GM12878 (cell line): ENCODE data around the gene PELO. TPM values are rescaled to one million over a fixed set of nuclear protein-coding genes. Genes with fewer than 3 reads are reported as not detected.

Source experiments
- ATAC-seq: fragments of 200-7000 bp; cut with Tn5 transposase; 3 replicates; pipeline ENCODE4 v1.9.1; 2020; ENCODE audit warnings: mild to moderate bottlenecking, moderate library complexity
- BruUV-seq: library from RNA; stranded (reverse); fragments of 400-500 nt; replicated peaks from 2 replicates; lab custom pipeline; 2021; lab: Mats Ljungman, UMichigan
- CTCF ChIA-PET: fragments of 300-600 bp; sonication (Branson Sonifier 250); formaldehyde crosslinking; extraction: SDS; loops from one replicate; lab custom pipeline; 2021; ENCODE audit warnings: inconsistent platforms; lab: Yijun Ruan, JAX
- POLR2A ChIA-PET: fragments of 350-600 bp; formaldehyde crosslinking; extraction: SDS; loops from one replicate; lab custom pipeline; 2021; ENCODE audit warnings: inconsistent platforms; lab: Charles Lee
- RAD21 ChIA-PET: fragments of 300-600 bp; sonication (Branson Sonifier 250); formaldehyde crosslinking; loops from one replicate; lab custom pipeline; 2023; ENCODE audit warnings: antibody characterized with exemption; ENCODE audit not compliant: unreplicated experiment; lab: Charles Lee
- SMC1A ChIA-PET: fragments of 300-600 bp; sonication (Branson Sonifier 250); formaldehyde crosslinking; loops from one replicate; lab custom pipeline; 2023; ENCODE audit not compliant: unreplicated experiment, uncharacterized antibody; lab: Charles Lee
- DNase-seq: peaks from one replicate; pipeline ENCODE4 v3.0.0-alpha.2; 2011; ENCODE audit warnings: low read depth, low spot score
- FAIRE-seq: peaks from 3 replicates; lab custom pipeline; 2011; peaks lifted over from hg19 to GRCh38; lab: Jason Lieb, UNC
- H2AFZ ChIP-seq: 2 replicates; pipeline ENCODE4 v1.6.0; 2011; ENCODE audit warnings: low read depth, low read length, control low read depth; ENCODE audit not compliant: control insufficient read depth
- H3K27ac ChIP-seq: 2 replicates; pipeline ENCODE4 v1.5.1; 2011; ENCODE audit warnings: control low read depth; ENCODE audit not compliant: control insufficient read depth, insufficient read depth
- H3K27me3 ChIP-seq, 2 experiments: replicated peaks in 1 of 2; 2 replicates each; pipeline versions ENCODE4 v1.6.0 to v1.6.1; 2011; ENCODE audit warnings: low read length in 1 of 2; ENCODE audit not compliant: control insufficient read depth in 2 of 2, insufficient read depth in 2 of 2
- H3K36me3 ChIP-seq, 2 experiments: 2 replicates each; pipeline ENCODE4 v1.5.1; 2011; ENCODE audit warnings: low read length in 1 of 2; ENCODE audit not compliant: control insufficient read depth in 2 of 2, insufficient read depth in 2 of 2
- H3K4me1 ChIP-seq: 2 replicates; pipeline ENCODE4 v1.6.1; 2011; ENCODE audit warnings: mild to moderate bottlenecking, low read length, moderate library complexity, mixed read lengths; ENCODE audit not compliant: control insufficient read depth, insufficient read depth
- H3K4me2 ChIP-seq: 2 replicates; pipeline ENCODE4 v1.6.0; 2011; ENCODE audit warnings: control low read depth; ENCODE audit not compliant: control insufficient read depth, insufficient read depth
- H3K4me3 ChIP-seq: fragments of 200-600 bp; sonication (generic); 2 replicates; pipeline ENCODE4 v1.5.1; 2016
- H3K79me2 ChIP-seq: 2 replicates; pipeline ENCODE4 v1.6.0; 2011; ENCODE audit warnings: low read length; ENCODE audit not compliant: control insufficient read depth, insufficient read depth
- H3K9ac ChIP-seq: 2 replicates; pipeline ENCODE4 v1.8.0; 2011; ENCODE audit warnings: low read length, control low read depth, mixed read lengths; ENCODE audit not compliant: control insufficient read depth, insufficient read depth
- H3K9me3 ChIP-seq: replicated peaks from 3 replicates; pipeline ENCODE4 v1.5.1; 2011; ENCODE audit warnings: mild to moderate bottlenecking, low read length; ENCODE audit not compliant: control insufficient read depth, insufficient read depth
- H4K20me1 ChIP-seq: 2 replicates; pipeline ENCODE4 v1.6.0; 2011; ENCODE audit not compliant: control insufficient read depth, insufficient read depth
- MLLT1 ChIP-seq: fragments of 450-650 bp; IDR thresholded peaks from 2 replicates; pipeline ENCODE4 v1.6.1; 2016; ENCODE audit warnings: mild to moderate bottlenecking
- NR2C1 ChIP-seq: fragments of 450-650 bp; IDR thresholded peaks from 2 replicates; pipeline ENCODE4 v1.6.1; 2017; ENCODE audit warnings: antibody characterized with exemption, mild to moderate bottlenecking, moderate library complexity
- SIN3A ChIP-seq: IDR thresholded peaks from 2 replicates; pipeline ENCODE4 v1.6.1; 2012; ENCODE audit warnings: low read depth, low read length, improper control_type of control experiment
- ZBTB4 ChIP-seq: fragments of 450-650 bp; formaldehyde crosslinking; IDR thresholded peaks from 2 replicates; pipeline ENCODE4 v1.4.0; 2022; ENCODE audit warnings: mild to moderate bottlenecking, moderate library complexity
- WGBS: methylation state at CpG from one replicate; pipeline ENCODE4 v1.1.6; 2016; ENCODE audit warnings: low lambda C conversion rate; ENCODE audit not compliant: insufficient replicate concordance, insufficient coverage; ENCODE audit errors: missing lambda C conversion rate; 5-methylcytosine and 5-hydroxymethylcytosine counted together
- in situ Hi-C: fragments of 300-500 bp; cut with MboI; formaldehyde crosslinking; loops from 9 replicates; pipeline ENCODE4 v1.14.3; 2018; ENCODE audit warnings: mixed read lengths
- intact Hi-C: fragments of 100-400 bp; cut with micrococcal nuclease; formaldehyde crosslinking; loops from one replicate; pipeline ENCODE4 v1.14.2; 2022; ENCODE audit not compliant: unreplicated experiment
- polyA plus RNA-seq, 11 experiments: library from polyadenylated mRNA; depleted of rRNA in 4 of 11; unstranded in 6 of 11; stranded (reverse) in 5 of 11; fragments of >200 nt; fragmentation: Nextera tagmentation in 4 of 11; fragmentation: Illumina TruSeq in 1 of 11; extraction: Ambion mirVana in 4 of 11; extraction: Trizol in 1 of 11; gene quantifications; 1 replicate in 1 of 11; 2 replicates in 10 of 11; pipeline versions ENCODE4 v1.2.1 to v1.2.3, GENCODE V29; 2011 to 2016; ENCODE audit warnings: inconsistent platforms in 2 of 11, missing spikeins in 2 of 11, low read depth in 1 of 11
- total RNA-seq, 4 experiments: library from RNA; depleted of rRNA in 3 of 4; stranded (reverse); fragments of >200 nt in 3 of 4; fragmentation: Illumina TruSeq in 1 of 4; extraction: Trizol in 1 of 4; gene quantifications; 2 replicates each; pipeline versions ENCODE4 v1.2.1 to v1.2.3, GENCODE V29; 2013 to 2021

PELO gene
- total and polyA plus RNA-seq, 10 of the 15 experiments (the other 5 are each of a cell fraction or from before 2014, with no cell fraction given): 5.6 to 11.9 (median 8.7) TPM

GRCh38 chr5:52834320-52834719 is 46.6 kb downstream of the PELO start:
- Histone ChIP-seq H3K4me1 (no peaks in the 10 kb centered on the region), H3K27me3 (no peaks in the 10 kb centered on the region), H3K79me2 (no peaks in the 10 kb centered on the region), H3K4me2 (no peak overlapping the region)
- no TSS peak for BruUV-seq
- DNase-seq: no peak
- ATAC-seq: no peak
- intact Hi-C loops: no loop called here
- TF ChIP-seq MLLT1 (no peak), NR2C1 (no peak), SIN3A (no peak), ZBTB4 (CRISPR knock-in tag) (no peak)
- TF ChIP-seq, all 136 proteins: peak for 0
- FAIRE-seq: no peak
- no peak overlapping the region for H3K27ac ChIP-seq
- in situ Hi-C loops: no loop called here
- ChIA-PET RAD21 (no interaction called here), SMC1A (no interaction called here), CTCF (interaction anchor here (0.7 kb wide), 1 partner anchor 9 kb away, joined by 3 read pairs; no protein-coding TSS in a partner anchor), POLR2A (interaction anchor here (0.6 kb wide), 1 partner anchor 269 kb away, joined by 3 read pairs; no protein-coding TSS in a partner anchor)
- no peaks in the 10 kb centered on the region for H3K36me3 ChIP-seq
- WGBS: 96% methylated on average over 2 of the region's 2 CpGs
- H4K20me1 ChIP-seq: no peaks in the 10 kb centered on the region
- no peak overlapping the region for H3K9ac ChIP-seq
- no peaks in the 10 kb centered on the region for H3K9me3 ChIP-seq
- H2AFZ ChIP-seq: no peak overlapping the region
- H3K4me3 ChIP-seq: no peak overlapping the region
